Thyroid gland (tissue), 4 donors: Measurements from ENCODE around the gene BACH2. TPM values are rescaled to one million over a fixed set of nuclear protein-coding genes. Genes with fewer than 3 reads are reported as not detected.
"Not testable (repeated sequence)": the region's sequence is repeated elsewhere in the genome, so short reads cannot be mapped to it uniquely, and the experiment has no call there.

Experiments
- DNase-seq, 2 donors: peaks; one replicate each; pipeline ENCODE4 v3.0.0-alpha.2; 2019
- H3K27ac ChIP-seq, 3 donors: fragments of 200-600 bp; sonication (generic); 1 replicate in 2 of 3; 2 replicates in 1 of 3; pipeline ENCODE4 v1.5.1; 2016 to 2019; ENCODE audit warnings: mild to moderate bottlenecking in 1 of 3, moderate library complexity in 1 of 3
- H3K27me3 ChIP-seq: fragments of 200-600 bp; sonication (generic); one replicate; pipeline ENCODE4 v1.5.1; 2019
- H3K36me3 ChIP-seq, 2 donors: fragments of 200-600 bp; sonication (generic); one replicate each; pipeline ENCODE4 v1.5.1; 2016 to 2019
- H3K4me1 ChIP-seq, 2 donors: fragments of 200-600 bp; sonication (generic); one replicate each; pipeline ENCODE4 v1.5.1; 2017 to 2019
- H3K4me3 ChIP-seq, 3 donors: fragments of 200-600 bp; sonication (generic); replicated peaks in 1 of 3; 1 replicate in 2 of 3; 2 replicates in 1 of 3; pipeline ENCODE4 v1.5.1; 2016; ENCODE audit warnings: mild to moderate bottlenecking in 1 of 3
- H3K9me3 ChIP-seq: fragments of 200-600 bp; sonication (generic); one replicate; pipeline ENCODE4 v1.5.1; 2017
- POLR2A ChIP-seq, 2 donors: fragments of 450-650 bp; IDR thresholded peaks; one replicate each; pipeline ENCODE4 v1.6.1; 2017; ENCODE audit warnings: antibody characterized with exemption in 2 of 2, mild to moderate bottlenecking in 2 of 2, moderate library complexity in 1 of 2
- WGBS, 2 donors: methylation state at CpG; one replicate each; pipeline ENCODE4 v1.1.5; 2017; 5-methylcytosine and 5-hydroxymethylcytosine counted together
- intact Hi-C: fragments of 100-400 bp; cut with DNase I; formaldehyde crosslinking; loops from one replicate; pipeline ENCODE4 v1.15.1; 2023
- total RNA-seq, 4 donors: library from RNA; depleted of rRNA; stranded (reverse); fragments of >200 nt; gene quantifications; one replicate each; pipeline ENCODE4 v1.2.3, GENCODE V29; 2016
- TF ChIP-seq, protein P1 (sequence below), 6 experiments: fragments of 200-600 bp in 3 of 6; fragments of 450-650 bp in 3 of 6; sonication (generic) in 3 of 6; IDR thresholded peaks; one replicate each; pipeline ENCODE4 v1.5.1; 2016 to 2019; ENCODE audit warnings: antibody characterized with exemption in 6 of 6, mild to moderate bottlenecking in 2 of 6, inconsistent platforms in 1 of 6, moderate library complexity in 1 of 6

The BACH2 gene
- total RNA-seq, 4 donors from 2014 or later, result 0.98 to 6.6 (median 3.9) TPM

DNA sequence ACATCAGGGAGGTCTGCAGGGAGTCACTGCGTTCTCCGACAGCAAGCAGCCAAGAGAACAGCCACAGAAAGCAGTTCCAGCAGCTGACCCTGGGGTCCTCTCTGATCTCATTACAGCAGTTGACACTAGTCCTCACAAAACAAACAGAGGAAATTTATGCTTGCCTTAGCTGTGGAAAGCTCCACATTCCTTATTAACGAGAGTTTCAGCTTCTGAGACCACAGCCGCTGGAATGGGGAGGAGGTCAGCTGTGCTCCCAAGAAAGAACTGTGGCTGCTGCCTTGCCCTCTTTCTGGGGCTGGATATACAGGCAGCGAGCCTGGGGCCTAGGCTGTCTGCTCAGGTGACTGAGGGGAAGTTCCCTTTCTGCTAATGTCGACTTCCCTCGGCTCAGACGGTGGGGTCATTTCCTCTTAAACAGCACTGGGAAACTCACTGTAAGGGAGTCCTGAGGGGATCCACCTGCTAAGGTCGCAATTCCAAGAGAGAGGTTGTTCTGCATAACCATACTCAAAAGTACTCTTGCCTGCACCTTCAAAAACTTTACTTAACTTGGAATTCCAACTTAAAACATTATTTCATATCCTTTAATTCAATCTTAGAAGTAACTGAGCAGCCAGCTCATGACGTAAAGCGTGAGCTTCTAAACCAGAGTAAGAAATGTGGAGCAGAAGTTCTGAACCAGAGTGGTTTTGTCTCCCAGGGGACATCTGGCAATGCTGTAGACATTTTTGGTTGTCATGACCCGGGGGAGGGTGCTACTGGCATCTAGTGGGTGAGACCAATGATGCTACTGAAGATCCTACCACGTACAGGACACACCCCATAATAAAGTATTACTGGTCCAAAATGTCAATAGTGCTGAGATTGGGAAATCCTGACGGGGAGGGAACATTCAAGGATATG is 80.3 kb downstream of the BACH2 start:
- TF ChIP-seq, protein P1, sequence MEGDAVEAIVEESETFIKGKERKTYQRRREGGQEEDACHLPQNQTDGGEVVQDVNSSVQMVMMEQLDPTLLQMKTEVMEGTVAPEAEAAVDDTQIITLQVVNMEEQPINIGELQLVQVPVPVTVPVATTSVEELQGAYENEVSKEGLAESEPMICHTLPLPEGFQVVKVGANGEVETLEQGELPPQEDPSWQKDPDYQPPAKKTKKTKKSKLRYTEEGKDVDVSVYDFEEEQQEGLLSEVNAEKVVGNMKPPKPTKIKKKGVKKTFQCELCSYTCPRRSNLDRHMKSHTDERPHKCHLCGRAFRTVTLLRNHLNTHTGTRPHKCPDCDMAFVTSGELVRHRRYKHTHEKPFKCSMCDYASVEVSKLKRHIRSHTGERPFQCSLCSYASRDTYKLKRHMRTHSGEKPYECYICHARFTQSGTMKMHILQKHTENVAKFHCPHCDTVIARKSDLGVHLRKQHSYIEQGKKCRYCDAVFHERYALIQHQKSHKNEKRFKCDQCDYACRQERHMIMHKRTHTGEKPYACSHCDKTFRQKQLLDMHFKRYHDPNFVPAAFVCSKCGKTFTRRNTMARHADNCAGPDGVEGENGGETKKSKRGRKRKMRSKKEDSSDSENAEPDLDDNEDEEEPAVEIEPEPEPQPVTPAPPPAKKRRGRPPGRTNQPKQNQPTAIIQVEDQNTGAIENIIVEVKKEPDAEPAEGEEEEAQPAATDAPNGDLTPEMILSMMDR (IDR thresholded peaks at IDR 0.05), result no peak
- TF ChIP-seq POLR2A (IDR thresholded peaks at IDR 0.05), result no peak
- WGBS, 2 donors, result 50 to 57% methylated on average over 14 of the region's 14 CpGs
- Histone ChIP-seq H3K27ac (peak overlapping the region in 2 of 3 donors; percentile 50 to 54), H3K36me3 (no peaks in the 10 kb centered on the region), H3K9me3 (no peaks in the 10 kb centered on the region), H3K4me1 (peaks cover 21 to 34% of the 10 kb centered on the region in 2 donors), H3K27me3 (no peaks in the 10 kb centered on the region), H3K4me3 (no peak overlapping the region)
- DNase-seq, result peak; percentile 6 to 26
- intact Hi-C loops, result loop anchor here (10.0 kb wide), 1 partner anchor 78 kb away; the partner anchor contains the start of gene BACH2

DNA sequence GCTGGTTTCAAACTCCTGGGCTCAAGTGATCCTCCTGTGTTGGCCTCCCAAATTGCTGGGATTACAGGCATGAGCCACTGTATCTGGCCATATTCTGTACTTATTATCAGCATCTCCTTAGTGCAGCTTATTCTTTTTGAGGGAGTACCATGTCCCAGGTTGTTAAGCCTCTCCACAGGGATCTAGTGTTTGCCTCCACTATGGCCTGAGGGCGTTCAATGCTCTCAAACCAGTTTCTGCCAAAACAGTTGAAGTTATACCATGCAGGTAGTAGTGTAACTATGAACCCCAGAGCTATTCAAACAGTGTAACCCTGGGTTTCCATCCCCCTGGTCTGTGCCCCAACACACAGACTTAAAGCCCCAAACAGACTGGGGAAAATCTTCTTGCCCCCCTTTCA is 81.7 kb downstream of the BACH2 start:
- intact Hi-C loops, result loop anchor here (10.0 kb wide), 1 partner anchor 80 kb away; the partner anchor contains the start of gene BACH2
- TF ChIP-seq POLR2A (IDR thresholded peaks at IDR 0.05), result no peak
- TF ChIP-seq, protein P1 (IDR thresholded peaks at IDR 0.05), result no peak

DNA sequence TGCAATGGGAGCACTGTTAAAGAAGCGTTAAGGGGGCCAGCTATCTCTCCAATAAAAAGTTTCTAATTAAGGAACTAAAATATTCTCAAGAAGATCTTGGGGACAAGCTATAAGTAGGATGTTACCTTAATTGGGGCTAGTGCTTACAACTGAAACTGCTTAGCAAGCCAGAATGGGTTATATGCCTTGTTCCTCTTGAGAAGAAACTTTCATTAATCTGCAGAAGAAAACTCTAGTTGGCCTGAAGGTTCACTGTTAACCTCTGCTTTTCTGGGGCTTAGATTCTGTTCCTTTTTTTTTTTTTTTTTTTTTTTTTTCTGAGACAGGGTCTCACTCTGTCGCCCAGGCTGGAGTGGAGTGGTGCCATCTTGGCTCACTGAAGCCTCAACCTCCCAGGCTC is 82.2 kb downstream of the BACH2 start:
- no peaks in the 10 kb centered on the region for H3K36me3 ChIP-seq
- intact Hi-C loops, result loop anchor here (10.0 kb wide), 1 partner anchor 80 kb away; the partner anchor contains the start of gene BACH2
- TF ChIP-seq, protein P1 (IDR thresholded peaks at IDR 0.05), result no peak
- TF ChIP-seq POLR2A (IDR thresholded peaks at IDR 0.05), result no peak
- WGBS, 2 donors, result 92 to 95% methylated on average over 2 of the region's 2 CpGs
- no peaks in the 10 kb centered on the region for H3K27me3 ChIP-seq
- no peak for DNase-seq
- peaks cover 16 to 20% of the 10 kb centered on the region in 2 donors for H3K4me1 ChIP-seq
- no peak overlapping the region for H3K4me3 ChIP-seq
- H3K27ac ChIP-seq, result no peak overlapping the region
- H3K9me3 ChIP-seq, result no peaks in the 10 kb centered on the region

More for the DNA sequence above, 81.7 kb downstream of the BACH2 start:
- no peak overlapping the region for H3K27ac ChIP-seq
- DNase-seq, result no peak
- 91 to 100% methylated on average over 1 of the region's 1 CpG for WGBS, 2 donors
- no peaks in the 10 kb centered on the region for H3K9me3 ChIP-seq
- peaks cover 21 to 25% of the 10 kb centered on the region in 2 donors for H3K4me1 ChIP-seq
- no peaks in the 10 kb centered on the region for H3K27me3 ChIP-seq
- no peak overlapping the region for H3K4me3 ChIP-seq
- H3K36me3 ChIP-seq, result no peaks in the 10 kb centered on the region

DNA sequence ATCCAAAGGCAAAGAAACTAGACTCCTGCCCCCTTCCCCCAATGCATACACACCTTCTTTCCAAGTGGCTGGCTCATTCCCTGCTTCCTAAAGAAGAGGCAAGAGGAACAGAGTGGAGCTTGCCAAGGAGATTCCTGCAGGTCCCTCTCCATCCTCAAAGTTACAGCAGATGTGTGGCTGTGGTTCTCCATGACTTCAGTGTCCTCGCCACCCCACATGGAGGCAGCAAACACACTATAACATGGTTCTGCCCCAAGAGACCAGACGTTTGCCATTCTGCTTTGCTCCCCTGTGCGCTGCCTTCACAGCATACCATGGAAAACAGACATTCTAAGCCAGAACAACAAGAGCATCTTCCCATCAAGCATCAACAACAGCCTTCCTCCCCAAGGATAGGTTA is 84.4 kb downstream of the BACH2 start:
- intact Hi-C loops, result loop anchor here (10.0 kb wide), 1 partner anchor 83 kb away; the partner anchor contains the start of gene BACH2
- TF ChIP-seq, protein P1 (IDR thresholded peaks at IDR 0.05), result no peak
- TF ChIP-seq POLR2A (IDR thresholded peaks at IDR 0.05), result no peak
- no peak overlapping the region for H3K27ac ChIP-seq
- peaks cover 11 to 12% of the 10 kb centered on the region in 2 donors for H3K4me1 ChIP-seq
- 82 to 91% methylated on average over 3 of the region's 3 CpGs for WGBS, 2 donors
- no peak for DNase-seq
- H3K36me3 ChIP-seq, result no peaks in the 10 kb centered on the region
- H3K4me3 ChIP-seq, result no peak overlapping the region
- no peaks in the 10 kb centered on the region for H3K27me3 ChIP-seq
- no peaks in the 10 kb centered on the region for H3K9me3 ChIP-seq

DNA sequence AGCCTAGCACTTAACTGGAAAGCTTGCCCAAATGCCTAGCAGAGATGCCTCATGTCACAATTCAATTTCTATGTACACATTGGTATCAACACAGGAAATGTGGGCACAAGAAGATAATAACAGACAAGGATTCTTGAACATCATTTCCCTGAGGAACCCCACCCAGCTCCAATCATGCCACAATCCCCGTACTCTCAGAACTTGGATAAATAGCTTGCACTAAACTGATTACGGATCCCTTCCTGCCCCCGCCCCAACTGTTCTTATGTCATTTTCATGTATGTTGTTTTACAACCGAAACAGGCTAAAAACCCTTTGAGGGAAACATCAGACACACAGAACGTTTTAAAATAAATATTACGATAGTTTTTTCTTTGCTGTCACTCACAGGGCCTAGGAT is 87.1 kb downstream of the BACH2 start:
- H3K36me3 ChIP-seq, result no peaks in the 10 kb centered on the region
- no peaks in the 10 kb centered on the region for H3K27me3 ChIP-seq
- H3K9me3 ChIP-seq, result no peaks in the 10 kb centered on the region
- DNase-seq, result no peak
- H3K4me1 ChIP-seq, result no peaks in the 10 kb centered on the region
- WGBS, 2 donors, result 82 to 89% methylated on average over 6 of the region's 6 CpGs
- no peak overlapping the region for H3K27ac ChIP-seq
- intact Hi-C loops, result no loop called here
- H3K4me3 ChIP-seq, result no peak overlapping the region
- TF ChIP-seq POLR2A (IDR thresholded peaks at IDR 0.05), result no peak
- TF ChIP-seq, protein P1 (IDR thresholded peaks at IDR 0.05), result no peak

DNA sequence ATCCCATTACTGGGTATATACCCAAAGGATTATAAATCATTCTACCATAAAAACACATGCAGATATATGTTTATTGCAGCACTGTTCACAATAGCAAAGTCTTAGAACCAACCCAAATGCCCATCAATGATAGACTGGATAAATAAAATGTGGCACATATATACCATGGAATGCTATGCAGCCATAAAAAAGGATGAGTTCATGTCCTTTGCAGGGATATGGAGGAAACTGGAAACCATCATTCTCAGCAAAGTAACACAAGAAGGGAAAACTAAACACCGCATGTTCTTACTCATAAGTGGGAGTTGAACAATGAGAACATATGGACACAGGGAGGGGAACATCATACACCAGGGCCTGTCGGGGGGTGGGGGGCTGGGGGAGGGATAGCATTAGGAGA is 88.0 kb downstream of the BACH2 start:
- H3K27ac ChIP-seq, intact Hi-C loops, H3K27me3 ChIP-seq, H3K4me1 ChIP-seq, DNase-seq, H3K9me3 ChIP-seq, H3K36me3 ChIP-seq, H3K4me3 ChIP-seq: not testable (repeated sequence)
- WGBS, 2 donors, result 96 to 100% methylated on average over 2 of the region's 2 CpGs
